ENCODE measurements around the gene ALPG. TPM values are rescaled to one million over a fixed set of nuclear protein-coding genes. Genes with fewer than 3 reads are reported as not detected.
"Not testable (repeated sequence)": the region's sequence is repeated elsewhere in the genome, so short reads cannot be mapped to it uniquely, and the experiment has no call there.

Gene ALPG
- total RNA-seq, 4 donors from 2014 or later, result not detected

GRCh38 chr2:232367591-232368233, 38.9 kb upstream of the ALPG start:
- no peaks in the 10 kb centered on the region for H3K27me3 ChIP-seq
- H3K4me3 ChIP-seq, result no peak overlapping the region
- DNase-seq, result no peak
- TF ChIP-seq POLR2A (IDR thresholded peaks at IDR 0.05), result no peak
- TF ChIP-seq, protein P1, sequence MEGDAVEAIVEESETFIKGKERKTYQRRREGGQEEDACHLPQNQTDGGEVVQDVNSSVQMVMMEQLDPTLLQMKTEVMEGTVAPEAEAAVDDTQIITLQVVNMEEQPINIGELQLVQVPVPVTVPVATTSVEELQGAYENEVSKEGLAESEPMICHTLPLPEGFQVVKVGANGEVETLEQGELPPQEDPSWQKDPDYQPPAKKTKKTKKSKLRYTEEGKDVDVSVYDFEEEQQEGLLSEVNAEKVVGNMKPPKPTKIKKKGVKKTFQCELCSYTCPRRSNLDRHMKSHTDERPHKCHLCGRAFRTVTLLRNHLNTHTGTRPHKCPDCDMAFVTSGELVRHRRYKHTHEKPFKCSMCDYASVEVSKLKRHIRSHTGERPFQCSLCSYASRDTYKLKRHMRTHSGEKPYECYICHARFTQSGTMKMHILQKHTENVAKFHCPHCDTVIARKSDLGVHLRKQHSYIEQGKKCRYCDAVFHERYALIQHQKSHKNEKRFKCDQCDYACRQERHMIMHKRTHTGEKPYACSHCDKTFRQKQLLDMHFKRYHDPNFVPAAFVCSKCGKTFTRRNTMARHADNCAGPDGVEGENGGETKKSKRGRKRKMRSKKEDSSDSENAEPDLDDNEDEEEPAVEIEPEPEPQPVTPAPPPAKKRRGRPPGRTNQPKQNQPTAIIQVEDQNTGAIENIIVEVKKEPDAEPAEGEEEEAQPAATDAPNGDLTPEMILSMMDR (IDR thresholded peaks at IDR 0.05 in 4 of 5, conservative IDR thresholded peaks at IDR 0.05 in 1 of 5), result no peak
- no peaks in the 10 kb centered on the region for H3K36me3 ChIP-seq
- no peaks in the 10 kb centered on the region for H3K4me1 ChIP-seq
- no peak overlapping the region for H3K27ac ChIP-seq
- ATAC-seq, result no peak
- in situ Hi-C loops (cut with MboI; ENCODE audit: low sequenced_read_pairs in 4 of 4) (no loop called here), intact Hi-C loops (cut with DNase I; ENCODE audit: low total_unique reads) (no loop called here)
- H3K9me3 ChIP-seq, result no peaks in the 10 kb centered on the region

DNA sequence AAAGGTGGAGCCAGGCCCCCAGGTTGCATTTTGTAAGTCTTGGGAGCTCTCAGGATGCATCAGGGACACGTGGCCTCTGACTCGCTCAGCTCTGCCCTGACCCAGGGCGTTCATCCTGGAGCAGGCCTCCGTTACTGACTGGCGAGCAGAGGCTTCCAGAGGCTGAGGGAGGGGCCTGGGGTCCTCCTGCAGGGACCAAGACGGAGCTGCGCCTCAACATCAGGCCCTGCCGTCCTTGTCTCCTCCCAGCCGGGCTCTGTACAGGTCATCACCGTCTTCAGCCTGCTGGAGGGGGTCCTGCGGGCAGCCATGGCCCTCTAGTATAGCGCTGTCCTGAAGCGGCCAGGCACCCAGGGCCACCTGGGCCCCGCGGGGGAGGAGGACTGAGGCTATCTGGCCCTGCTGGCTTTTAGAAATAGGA, 38.3 kb upstream of the ALPG start:
- Histone ChIP-seq H3K36me3 (no peaks in the 10 kb centered on the region), H3K4me1 (no peaks in the 10 kb centered on the region), H3K9me3 (no peaks in the 10 kb centered on the region), H3K27ac (no peak overlapping the region), H3K4me3 (no peak overlapping the region), H3K27me3 (no peaks in the 10 kb centered on the region)
- intact Hi-C loops (cut with DNase I; ENCODE audit: low total_unique reads), result no loop called here
- no peak for DNase-seq
- in situ Hi-C loops (cut with MboI; ENCODE audit: low sequenced_read_pairs in 4 of 4), result no loop called here
- TF ChIP-seq, protein P1 (IDR thresholded peaks at IDR 0.05 in 4 of 5, conservative IDR thresholded peaks at IDR 0.05 in 1 of 5), result no peak
- no peak for TF ChIP-seq POLR2A (IDR thresholded peaks at IDR 0.05)
- no peak for ATAC-seq

DNA sequence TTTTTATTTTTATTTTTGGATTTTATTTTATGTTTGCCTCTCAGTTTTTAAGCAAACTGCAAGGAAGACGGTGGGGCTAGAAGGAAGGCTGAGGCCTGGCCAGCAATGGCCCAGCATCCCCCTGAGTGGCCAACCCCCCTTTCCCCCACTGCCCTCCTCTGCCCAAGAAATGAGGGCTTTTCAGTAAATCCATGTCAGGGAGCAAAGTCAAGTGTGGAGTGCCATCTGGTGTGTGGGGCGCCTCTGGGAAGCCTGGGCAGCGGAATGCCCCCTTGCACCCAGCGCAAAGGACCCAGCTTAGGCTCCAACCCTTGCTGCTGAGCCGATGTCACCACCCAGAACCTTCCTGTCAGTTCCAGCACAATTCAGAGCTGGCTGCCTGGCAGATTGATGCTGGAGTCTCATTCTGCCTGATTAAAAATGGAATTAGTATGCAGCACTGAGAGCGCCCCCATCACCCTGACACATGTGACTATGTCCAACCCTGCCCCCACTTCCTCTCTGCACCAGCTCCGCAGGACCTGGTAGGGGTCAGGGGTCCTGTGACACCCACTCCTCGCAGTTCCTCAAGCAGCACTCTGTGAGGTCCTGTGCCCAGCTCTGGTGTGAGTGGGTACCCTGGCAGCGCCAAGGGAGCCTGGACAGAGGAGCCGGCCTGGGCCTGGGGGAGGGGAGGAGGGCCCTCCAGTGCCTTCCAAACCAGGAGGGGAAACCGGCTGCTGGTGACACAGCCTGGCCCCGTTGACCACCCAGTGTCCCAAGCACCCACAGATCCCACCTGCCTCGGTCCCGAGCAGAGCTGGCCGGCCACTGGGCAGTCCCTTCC, 37.3 kb upstream of the ALPG start:
- DNase-seq (no peak), ATAC-seq (no peak)
- H3K36me3 ChIP-seq, result no peaks in the 10 kb centered on the region
- H3K4me3 ChIP-seq, result no peak overlapping the region
- H3K4me1 ChIP-seq, result no peaks in the 10 kb centered on the region
- H3K27ac ChIP-seq, result no peak overlapping the region
- in situ Hi-C loops (cut with MboI; ENCODE audit: low sequenced_read_pairs in 4 of 4) (no loop called here), intact Hi-C loops (cut with DNase I; ENCODE audit: low total_unique reads) (no loop called here)
- no peaks in the 10 kb centered on the region for H3K27me3 ChIP-seq
- H3K9me3 ChIP-seq, result no peaks in the 10 kb centered on the region
- TF ChIP-seq POLR2A (IDR thresholded peaks at IDR 0.05), result no peak
- TF ChIP-seq, protein P1 (IDR thresholded peaks at IDR 0.05 in 4 of 5, conservative IDR thresholded peaks at IDR 0.05 in 1 of 5), result no peak

- DNase-seq, result not testable (repeated sequence)
Measured at GRCh38 chr2:232370007-232370406, 36.6 kb upstream of the ALPG start.

More at GRCh38 chr2:232370007-232370406, 36.6 kb upstream of the ALPG start:
- H3K36me3 ChIP-seq; ATAC-seq; in situ Hi-C loops (cut with MboI; ENCODE audit: low sequenced_read_pairs in 4 of 4); H3K4me1 ChIP-seq; intact Hi-C loops (cut with DNase I; ENCODE audit: low total_unique reads); H3K4me3 ChIP-seq; H3K27me3 ChIP-seq; H3K27ac ChIP-seq; H3K9me3 ChIP-seq: not testable (repeated sequence)
